Measurements from ENCODE around the gene PEAR1.

The PEAR1 gene

GRCh38 chr1:156860628-156861423 is 32.7 kb upstream of the PEAR1 start, which contains the start of gene NTRK1:
Gene NTRK1, plus strand, starts transcription at chr1:156860865. Its CDS starts 70 bp downstream, at chr1:156860935.
- peak; percentile 71 for DNase-seq

- DNase-seq, result no peak
Measured at GRCh38 chr1:156862584-156862983, 30.9 kb upstream of the PEAR1 start.

DNA sequence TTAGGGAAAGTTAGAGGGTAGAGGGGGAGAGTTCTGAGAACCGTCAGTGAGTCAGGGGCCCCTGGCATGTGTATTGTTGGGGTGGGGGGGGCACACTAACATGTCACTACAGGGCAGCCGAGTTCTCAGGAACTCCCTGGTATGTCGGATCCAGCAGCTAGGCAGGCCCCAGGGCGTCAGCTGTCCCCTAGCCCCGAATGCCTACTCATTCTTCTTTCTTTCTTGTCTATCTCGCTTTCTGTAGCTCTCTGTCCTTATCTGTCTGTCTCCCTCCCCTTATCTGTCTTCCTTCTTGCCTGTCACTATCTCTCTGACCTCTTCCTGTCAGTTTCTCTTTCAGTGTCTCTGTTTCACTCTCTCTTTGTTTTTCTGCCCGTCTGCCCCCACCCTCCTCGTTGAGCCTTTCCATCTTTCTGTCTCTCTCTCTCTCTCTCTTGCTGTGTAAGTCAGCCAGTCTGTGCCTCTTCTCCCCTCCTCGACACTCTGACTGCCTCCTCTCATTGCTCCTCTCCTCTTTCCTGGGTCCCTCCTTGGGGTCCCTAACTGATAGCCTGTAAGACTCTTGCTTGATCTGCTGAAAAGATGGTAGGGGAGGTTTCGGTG is 30.4 kb upstream of the PEAR1 start:
- DNase-seq, result no peak

GRCh38 chr1:156863631-156864030 is 29.9 kb upstream of the PEAR1 start:
- DNase-seq, result no peak

GRCh38 chr1:156864796-156865195 is 28.7 kb upstream of the PEAR1 start:
- no peak for DNase-seq

DNA sequence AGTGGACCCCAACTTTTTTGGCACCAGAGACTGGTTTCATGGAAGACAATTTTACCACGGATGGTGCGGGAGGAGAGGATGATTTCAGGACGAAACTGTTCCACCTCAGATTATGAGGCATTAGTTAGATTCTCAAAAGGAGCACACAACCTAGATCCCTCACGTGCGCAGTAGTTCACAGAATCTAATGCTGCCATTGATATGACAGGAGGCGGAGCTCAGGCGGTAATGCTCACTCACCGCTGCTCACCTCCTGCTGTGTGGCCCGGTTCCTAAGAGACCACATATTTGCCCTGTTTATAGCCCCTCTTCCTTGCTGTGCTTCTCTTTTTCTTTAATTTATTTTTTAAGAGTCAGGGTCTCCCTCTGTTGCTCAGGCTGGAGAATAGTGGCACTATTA is 28.3 kb upstream of the PEAR1 start:
- DNase-seq, result no peak

DNA sequence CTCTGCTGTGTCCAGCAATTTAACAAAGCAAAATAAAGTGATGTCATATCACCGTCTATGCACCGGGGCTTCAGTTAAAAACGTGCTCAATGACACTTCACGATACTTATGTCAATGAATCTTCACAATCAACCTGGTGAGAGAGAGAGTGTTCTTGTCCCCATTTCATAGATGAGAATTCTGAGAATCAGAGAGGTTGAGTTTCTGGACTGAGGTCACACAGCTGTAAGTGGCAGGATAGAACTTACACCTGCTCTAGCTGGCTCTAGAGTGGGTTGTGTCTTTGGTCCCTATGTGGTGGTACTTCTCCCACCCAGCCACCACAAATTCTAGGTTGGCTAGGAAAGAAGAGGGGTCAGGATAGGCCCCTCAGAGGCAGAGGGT is 27.7 kb upstream of the PEAR1 start:
- no peak for DNase-seq

DNA sequence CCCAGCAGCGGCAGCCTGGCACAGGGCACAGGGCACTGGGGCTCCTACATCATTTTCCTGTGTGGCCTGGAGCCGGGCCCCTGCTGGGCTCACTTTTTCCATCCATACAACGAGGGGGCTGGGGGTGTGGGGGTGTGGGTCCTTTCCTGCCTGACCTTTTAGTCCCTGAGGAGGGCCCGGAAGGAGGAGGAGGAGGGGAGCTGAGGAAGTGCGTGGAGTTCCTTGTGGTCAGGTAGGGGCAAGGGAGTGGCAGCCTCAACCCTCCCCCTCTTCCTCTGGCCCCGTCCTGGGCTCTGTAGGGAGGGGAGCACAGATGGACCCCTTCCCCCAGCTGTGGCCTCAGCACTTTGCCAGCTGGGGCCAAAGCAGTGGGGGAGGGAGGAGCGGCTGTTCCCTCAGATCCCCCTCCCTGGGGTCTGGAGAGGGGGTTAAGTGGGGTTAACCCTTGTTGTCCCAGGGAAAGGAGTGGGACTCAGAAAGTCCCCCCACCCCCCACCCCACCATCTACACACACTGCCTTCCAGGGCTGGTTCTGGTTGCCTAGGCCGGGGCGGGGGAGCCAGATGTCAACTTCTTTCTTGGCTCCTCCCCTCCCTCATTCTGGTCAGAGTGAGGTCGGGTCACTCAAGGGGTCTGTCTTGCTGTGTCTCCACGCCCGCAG is 27.1 kb upstream of the PEAR1 start:
- no peak for DNase-seq

- DNase-seq, result no peak
Measured at GRCh38 chr1:156868341-156868740, 25.2 kb upstream of the PEAR1 start.

DNA sequence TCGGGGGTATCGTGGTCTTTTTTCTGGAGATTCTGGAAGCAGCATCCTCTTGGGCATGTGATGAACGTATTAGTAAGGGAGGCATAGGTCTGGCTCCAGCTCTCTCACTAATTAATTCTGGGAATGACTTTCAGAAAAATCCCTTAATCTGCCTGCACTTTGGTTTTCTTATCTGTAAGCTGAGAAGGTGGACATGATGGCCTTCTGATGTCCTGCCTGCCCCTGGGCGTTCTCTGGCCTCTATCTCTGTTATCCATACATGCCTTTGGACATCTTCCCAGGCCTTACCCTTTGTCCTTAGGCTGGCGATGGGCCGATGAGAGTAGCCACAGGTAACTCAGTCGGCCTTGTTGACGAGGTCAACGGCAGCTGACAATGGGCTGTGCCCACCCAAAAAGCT is 24.1 kb upstream of the PEAR1 start:
- no peak for DNase-seq

DNA sequence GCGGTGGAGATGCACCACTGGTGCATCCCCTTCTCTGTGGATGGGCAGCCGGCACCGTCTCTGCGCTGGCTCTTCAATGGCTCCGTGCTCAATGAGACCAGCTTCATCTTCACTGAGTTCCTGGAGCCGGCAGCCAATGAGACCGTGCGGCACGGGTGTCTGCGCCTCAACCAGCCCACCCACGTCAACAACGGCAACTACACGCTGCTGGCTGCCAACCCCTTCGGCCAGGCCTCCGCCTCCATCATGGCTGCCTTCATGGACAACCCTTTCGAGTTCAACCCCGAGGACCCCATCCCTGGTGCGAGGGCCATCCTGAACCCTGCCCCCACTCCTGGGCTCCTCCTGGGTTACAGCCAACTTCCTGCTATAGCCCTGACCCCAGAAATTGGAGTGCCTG is 19.9 kb upstream of the PEAR1 start:
- no peak for DNase-seq

DNA sequence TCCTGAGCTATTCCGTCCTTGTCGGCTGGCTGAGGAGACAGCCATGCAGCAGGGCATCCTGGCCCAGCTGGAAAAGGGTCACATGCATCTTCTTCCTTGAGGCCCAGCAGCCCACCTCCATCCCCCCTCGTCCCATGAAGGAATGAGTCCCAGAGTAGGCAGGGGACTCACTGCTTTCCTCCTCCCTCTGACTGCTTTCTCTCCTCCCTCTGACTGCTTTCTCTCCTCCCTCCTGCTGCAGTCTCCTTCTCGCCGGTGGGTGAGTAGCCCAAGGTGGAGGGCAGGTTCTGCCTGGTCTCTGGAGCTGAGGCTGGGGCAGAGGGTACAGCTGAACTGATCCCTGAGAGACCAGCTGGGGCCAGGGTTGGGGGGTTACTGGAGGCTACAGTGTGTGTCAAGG is 19.4 kb upstream of the PEAR1 start:
- no peak for DNase-seq

- no peak for DNase-seq
Measured at GRCh38 chr1:156874572-156875340, 18.8 kb upstream of the PEAR1 start.

GRCh38 chr1:156875341-156875615 is 18.2 kb upstream of the PEAR1 start:
- no peak for DNase-seq

- DNase-seq, result no peak
Measured at GRCh38 chr1:156876281-156876680, 17.2 kb upstream of the PEAR1 start.

GRCh38 chr1:156877433-156878170 is 15.9 kb upstream of the PEAR1 start:
- DNase-seq, result no peak

DNA sequence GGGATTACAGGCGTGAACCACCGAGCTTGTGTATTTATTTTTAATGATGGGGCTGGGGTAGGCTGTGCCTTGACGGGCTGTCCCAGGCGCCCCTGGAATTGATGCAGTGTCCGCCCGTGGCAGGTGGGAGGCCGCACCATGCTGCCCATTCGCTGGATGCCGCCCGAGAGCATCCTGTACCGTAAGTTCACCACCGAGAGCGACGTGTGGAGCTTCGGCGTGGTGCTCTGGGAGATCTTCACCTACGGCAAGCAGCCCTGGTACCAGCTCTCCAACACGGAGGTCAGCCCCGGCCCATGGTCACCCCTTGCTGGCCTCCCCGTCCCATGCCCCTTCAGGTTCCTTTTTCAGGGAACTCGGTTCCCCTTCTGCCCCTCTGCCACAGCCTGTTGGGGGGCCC is 13.6 kb upstream of the PEAR1 start:
- no peak for DNase-seq

GRCh38 chr1:156880473-156880872 is 13.0 kb upstream of the PEAR1 start:
- no peak for DNase-seq

- DNase-seq, result no peak
Measured at GRCh38 chr1:156881101-156881500, 12.4 kb upstream of the PEAR1 start.

GRCh38 chr1:156881663-156882062 is 11.9 kb upstream of the PEAR1 start:
- no peak for DNase-seq

- DNase-seq, result no peak
Measured at GRCh38 chr1:156882543-156882942, 11.0 kb upstream of the PEAR1 start.

- no peak for DNase-seq
Measured at GRCh38 chr1:156883919-156884318, 9.6 kb upstream of the PEAR1 start.
